ENCODE data around the gene PSMA7. TPM values are rescaled to one million over a fixed set of nuclear protein-coding genes. Genes with fewer than 3 reads are reported as not detected.

PSMA7 gene
- total and polyA plus RNA-seq, 8 donors, result 119 to 280 (median 194) TPM

DNA sequence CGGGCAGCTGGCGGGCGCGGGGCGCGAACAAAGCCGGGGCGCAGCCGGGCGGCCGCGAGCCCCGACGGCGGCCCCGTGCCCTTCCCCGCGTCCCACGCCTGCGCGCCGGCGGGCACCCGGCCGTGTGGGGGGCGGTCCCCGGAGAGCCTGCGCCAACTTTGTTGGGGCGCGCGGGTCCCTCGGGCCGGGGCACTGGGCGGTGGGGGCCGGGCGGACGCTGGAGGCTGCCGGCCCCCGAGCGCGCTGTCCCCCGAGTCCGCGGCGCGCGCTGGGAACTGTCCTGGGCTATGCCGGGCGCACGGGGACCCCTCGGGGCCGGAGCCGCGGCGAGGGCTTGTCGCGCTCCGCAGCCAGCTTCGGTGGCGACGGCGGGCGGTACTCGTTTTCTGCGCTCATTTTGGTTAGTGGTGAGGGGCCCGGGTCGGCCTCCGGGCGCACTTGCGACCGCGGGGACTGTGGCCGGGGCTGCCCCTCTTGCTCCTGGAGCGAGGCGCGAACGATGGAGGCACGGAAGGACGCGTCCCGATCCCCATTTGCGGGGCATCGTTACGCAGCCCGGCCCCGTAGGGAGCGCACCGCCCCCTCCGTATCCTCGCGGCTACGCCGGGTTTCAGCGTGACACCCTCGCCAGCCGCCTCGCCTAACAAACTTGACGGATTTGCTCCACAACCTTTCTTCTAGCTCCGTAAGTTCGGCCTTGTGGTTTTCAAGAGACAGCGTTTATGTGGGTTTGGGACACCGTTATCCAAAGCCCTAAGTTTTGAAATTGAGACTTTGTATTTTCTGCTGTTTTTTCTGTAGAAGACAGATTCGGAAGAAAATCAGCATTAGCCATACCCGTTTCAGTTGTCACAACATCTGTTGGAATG lies 997 bp upstream of the PSMA7 start:
- 0 to 1% (median 1%) methylated on average over 37 to 104 of the region's 104 CpGs for WGBS, 5 donors
- Histone ChIP-seq H3K27ac (peak overlapping the region; percentile 90 to 100 (median 99)), H3K36me3 (peaks cover 12 to 16% (median 15%) of the 10 kb centered on the region in 4 donors), H3K4me1 (peaks cover 30 to 73% (median 49%) of the 10 kb centered on the region in 4 donors), H3K27me3 (no peaks in the 10 kb centered on the region), H3K4me3 (peak overlapping the region; percentile 89 to 98 (median 92)), H3K9me3 (no peaks in the 10 kb centered on the region)
- TF ChIP-seq POLR2AphosphoS5 (IDR thresholded peaks at IDR 0.05), result peak; percentile 35 to 58 (median 50)
- TF ChIP-seq, protein P1, sequence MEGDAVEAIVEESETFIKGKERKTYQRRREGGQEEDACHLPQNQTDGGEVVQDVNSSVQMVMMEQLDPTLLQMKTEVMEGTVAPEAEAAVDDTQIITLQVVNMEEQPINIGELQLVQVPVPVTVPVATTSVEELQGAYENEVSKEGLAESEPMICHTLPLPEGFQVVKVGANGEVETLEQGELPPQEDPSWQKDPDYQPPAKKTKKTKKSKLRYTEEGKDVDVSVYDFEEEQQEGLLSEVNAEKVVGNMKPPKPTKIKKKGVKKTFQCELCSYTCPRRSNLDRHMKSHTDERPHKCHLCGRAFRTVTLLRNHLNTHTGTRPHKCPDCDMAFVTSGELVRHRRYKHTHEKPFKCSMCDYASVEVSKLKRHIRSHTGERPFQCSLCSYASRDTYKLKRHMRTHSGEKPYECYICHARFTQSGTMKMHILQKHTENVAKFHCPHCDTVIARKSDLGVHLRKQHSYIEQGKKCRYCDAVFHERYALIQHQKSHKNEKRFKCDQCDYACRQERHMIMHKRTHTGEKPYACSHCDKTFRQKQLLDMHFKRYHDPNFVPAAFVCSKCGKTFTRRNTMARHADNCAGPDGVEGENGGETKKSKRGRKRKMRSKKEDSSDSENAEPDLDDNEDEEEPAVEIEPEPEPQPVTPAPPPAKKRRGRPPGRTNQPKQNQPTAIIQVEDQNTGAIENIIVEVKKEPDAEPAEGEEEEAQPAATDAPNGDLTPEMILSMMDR (IDR thresholded peaks at IDR 0.05), result no peak
- peak; percentile 57 to 87 for DNase-seq
- intact Hi-C loops (cut with DNase I; ENCODE audit: low total_unique reads), result no loop called here

DNA sequence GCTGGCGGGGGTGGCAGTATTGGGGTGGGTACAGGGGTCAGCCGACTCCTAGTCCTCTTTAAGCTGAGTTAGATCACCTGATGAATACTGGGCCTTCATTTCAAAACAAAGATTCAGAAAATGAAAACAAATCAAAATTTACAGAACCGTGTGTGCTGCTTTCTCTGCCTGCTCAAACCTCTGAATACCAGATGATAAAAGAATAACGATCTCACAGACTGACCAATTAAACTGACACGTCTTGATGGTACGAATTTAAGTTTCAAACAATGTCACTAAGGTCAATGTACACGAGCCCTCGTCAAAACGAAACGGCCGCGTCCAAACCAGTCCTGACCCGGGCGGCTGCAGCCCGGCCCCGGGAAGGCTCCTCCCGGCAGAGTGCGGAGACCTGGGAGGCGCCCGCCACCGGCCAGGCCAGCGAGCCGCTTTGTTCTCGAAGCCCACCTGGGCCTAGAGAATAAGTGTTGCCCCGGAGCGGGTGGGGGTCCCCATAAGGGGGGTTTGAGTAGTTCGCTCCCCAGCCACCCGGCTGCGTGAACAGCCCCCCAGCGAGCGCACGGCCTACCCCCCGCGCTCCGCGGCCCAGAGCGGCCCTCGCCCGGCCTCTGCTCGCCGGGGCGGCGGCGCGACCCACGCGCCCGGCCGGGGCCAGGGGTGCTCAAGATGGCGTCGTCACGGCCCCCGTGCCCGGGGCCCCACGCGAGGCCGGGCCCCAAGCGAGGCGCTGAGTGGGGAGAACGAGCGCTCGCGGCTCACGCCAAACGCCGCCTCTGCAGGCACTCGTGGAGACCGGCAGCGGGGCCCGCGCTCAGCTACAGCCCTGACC lies 728 bp downstream of the PSMA7 start:
- TF ChIP-seq POLR2AphosphoS5 (IDR thresholded peaks at IDR 0.05) (no peak), POLR2A (IDR thresholded peaks at IDR 0.05) (no peak), EP300 (IDR thresholded peaks at IDR 0.05) (no peak)
- TF ChIP-seq, protein P1 (IDR thresholded peaks at IDR 0.05), result no peak
- Histone ChIP-seq H3K4me3 (peak overlapping the region; percentile 89 to 98 (median 92)), H3K27me3 (no peaks in the 10 kb centered on the region), H3K27ac (peak overlapping the region; percentile 90 to 100 (median 99)), H3K4me1 (peaks cover 30 to 60% (median 43%) of the 10 kb centered on the region in 4 donors), H3K36me3 (peaks cover 29 to 33% (median 32%) of the 10 kb centered on the region in 4 donors), H3K9me3 (no peaks in the 10 kb centered on the region)
- intact Hi-C loops (cut with DNase I; ENCODE audit: low total_unique reads), result no loop called here
- WGBS, 5 donors, result 0 to 1% (median 1%) methylated on average over 35 to 71 of the region's 71 CpGs
- DNase-seq, result peak; percentile 36 to 51

DNA sequence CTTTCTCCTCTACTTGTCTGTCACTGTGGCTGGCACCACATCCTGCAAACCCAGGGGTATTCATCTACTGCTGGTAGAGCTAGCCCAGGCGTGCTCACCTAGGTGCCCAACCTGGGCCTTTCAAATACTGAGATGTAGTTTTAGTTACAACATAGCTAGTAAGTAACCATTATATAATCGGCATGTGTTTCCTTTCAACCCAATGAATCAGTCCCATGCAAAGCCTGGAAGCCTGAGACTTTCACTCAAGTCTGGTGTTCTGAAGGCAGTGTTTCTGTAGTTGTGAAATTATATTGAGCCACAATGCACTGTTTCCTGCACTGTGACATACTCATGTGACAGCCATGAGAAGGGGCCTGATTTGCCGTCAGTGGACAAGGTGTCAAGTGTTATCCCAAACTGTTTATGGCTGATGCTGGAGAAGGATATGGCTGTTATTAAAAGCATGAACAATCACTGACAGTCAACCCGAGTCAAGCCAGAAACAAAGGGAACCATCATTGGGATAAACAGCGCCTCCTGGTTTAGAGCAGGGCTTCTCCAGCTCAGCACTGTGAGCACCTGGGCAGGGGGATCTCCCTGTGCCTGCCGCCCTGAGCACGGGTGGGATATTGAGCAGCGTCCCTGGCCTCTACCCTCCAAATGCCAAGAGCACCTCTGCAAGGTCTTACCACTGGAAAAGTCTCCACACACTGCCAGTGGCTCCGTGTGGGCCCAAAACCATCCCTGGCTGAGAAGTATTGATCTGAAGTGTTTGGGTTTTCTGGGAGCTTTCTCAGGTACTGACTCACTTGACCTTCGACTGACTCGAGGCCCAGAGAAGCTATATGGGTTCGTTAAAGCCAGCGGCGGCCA lies 1.6 kb downstream of the PSMA7 start:
- intact Hi-C loops (cut with DNase I; ENCODE audit: low total_unique reads), result no loop called here
- Histone ChIP-seq H3K4me1 (peaks cover 30 to 58% (median 39%) of the 10 kb centered on the region in 4 donors), H3K4me3 (peak overlapping the region; percentile 89 to 98 (median 92)), H3K27me3 (no peaks in the 10 kb centered on the region), H3K27ac (peak overlapping the region; percentile 6 to 100 (median 91)), H3K9me3 (no peaks in the 10 kb centered on the region), H3K36me3 (peaks cover 35 to 42% (median 41%) of the 10 kb centered on the region in 4 donors)
- TF ChIP-seq, protein P1 (IDR thresholded peaks at IDR 0.05), result peak in 2 of 7 experiments; percentile 16 to 30
- no peak for TF ChIP-seq POLR2AphosphoS5 (IDR thresholded peaks at IDR 0.05)
- TF ChIP-seq POLR2A (IDR thresholded peaks at IDR 0.05), result no peak
- no peak for TF ChIP-seq EP300 (IDR thresholded peaks at IDR 0.05)
- DNase-seq, result peak in 1 of 2 donors; percentile 38
- WGBS, 5 donors, result 13 to 19% (median 17%) methylated on average over 13 to 14 of the region's 14 CpGs

All from stomach (tissue), 9 donors.